Right lobe of liver (tissue), 6 donors: ENCODE results near the gene NUDT7. TPM values are rescaled to one million over a fixed set of nuclear protein-coding genes. Genes with fewer than 3 reads are reported as not detected.

Experiments
- ATAC-seq, 4 donors: fragments of 200-7000 bp; cut with Tn5 transposase; one replicate each; pipeline ENCODE4 v1.9.1; 2020; ENCODE audit warnings: mild to moderate bottlenecking in 4 of 4, moderate library complexity in 4 of 4
- DNase-seq, 3 donors: peaks; one replicate each; pipeline ENCODE4 v3.0.0-alpha.2; 2020
- H3K27ac ChIP-seq, 3 donors: fragments of 200-600 bp; one replicate each; pipeline ENCODE4 v1.8.0; 2022
- H3K27me3 ChIP-seq, 2 donors: fragments of 200-600 bp; one replicate each; pipeline ENCODE4 v1.8.0; 2022
- H3K36me3 ChIP-seq, 4 donors: fragments of 200-600 bp; sonication (generic) in 1 of 4; one replicate each; pipeline versions ENCODE4 v1.5.1 to v1.8.0; 2017 to 2022; ENCODE audit warnings: control low read depth in 1 of 4
- H3K4me1 ChIP-seq, 4 donors: fragments of 200-600 bp; sonication (generic) in 1 of 4; one replicate each; pipeline versions ENCODE4 v1.5.1 to v1.8.0; 2017 to 2022; ENCODE audit warnings: control low read depth in 1 of 4
- H3K4me3 ChIP-seq, 3 donors: fragments of 200-600 bp; one replicate each; pipeline ENCODE4 v1.8.0; 2022
- H3K9me3 ChIP-seq, 4 donors: fragments of 200-600 bp; sonication (generic) in 1 of 4; one replicate each; pipeline versions ENCODE4 v1.5.1 to v1.8.0; 2017 to 2022; ENCODE audit warnings: control low read depth in 1 of 4
- CTCF ChIP-seq, 4 donors: fragments of 200-600 bp in 3 of 4; fragments of 450-650 bp in 1 of 4; IDR thresholded peaks; one replicate each; pipeline versions ENCODE4 v1.5.1 to v1.8.0; 2016 to 2022; ENCODE audit warnings: antibody characterized with exemption in 4 of 4, mild to moderate bottlenecking in 2 of 4
- POLR2A ChIP-seq: fragments of 450-650 bp; IDR thresholded peaks from one replicate; pipeline ENCODE4 v1.6.1; 2017; ENCODE audit warnings: antibody characterized with exemption, mild to moderate bottlenecking
- WGBS: methylation state at CpG from one replicate; pipeline ENCODE4 v1.1.6; 2018; ENCODE audit warnings: low coverage, low lambda C conversion rate; ENCODE audit not compliant: insufficient coverage; ENCODE audit errors: missing lambda C conversion rate; 5-methylcytosine and 5-hydroxymethylcytosine counted together
- intact Hi-C, 2 donors: fragments of 100-400 bp; cut with DNase I; formaldehyde crosslinking; loops; one replicate each; pipeline versions ENCODE4 v1.11.2 to v1.14.1; 2022
- long read RNA-seq: library from polyadenylated mRNA; unstranded; transcript quantifications from one replicate; pipeline ENCODE4 v2.0.0, GENCODE V29; 2019
- total RNA-seq, 6 experiments: library from RNA; depleted of rRNA in 2 of 6; stranded (reverse); fragments of >200 nt in 2 of 6; fragmentation: NEBNext Ultra II Directional in 3 of 6; extraction: Animal tissue kit (Norgen Biotek cat#: 25700) in 3 of 6; gene quantifications; one replicate each; pipeline versions ENCODE4 v1.1.0 to v1.2.4, GENCODE V29; 2016 to 2023
- donor health status: DM: no; HTN: yes; CAD: no.
- donor health status: DM: no; HTN: no; CAD: no.
- donor health status: DM: no; HTN: no; CAD: no.
- donor health status: DM: no; HTN: yes; CAD: no.
- donor health status: DM: no; HTN: yes; CAD: no.

The NUDT7 gene
- 10 to 100 TPM; 24.6 to 35.0 (median 29.5) TPM for total RNA-seq
- long read RNA-seq, transcript NUDT7-202 (3 exons, 930 nt): major isoform, 5 of 15 reads
- long read RNA-seq, partial matches to known transcripts: 1 of 15 reads
- long read RNA-seq, other reads (novel, unspliced or antisense): 3 of 15 reads

GRCh38 chr16:77722309-77723107 is at the start of gene NUDT7:
TSS of gene NUDT7 (plus strand) at chr16:77722514. CDS start at chr16:77722583, 69 bp downstream.
- Histone ChIP-seq H3K9me3 (no peaks in the 10 kb centered on the region), H3K4me1 (peaks cover 0 to 18% (median 0%) of the 10 kb centered on the region in 4 donors), H3K27ac (peak within 1 kb of the TSS; percentile 96 to 100 (median 99)), H3K36me3 (peaks cover 0 to 4% (median 2%) of the 10 kb centered on the region in 4 donors), H3K4me3 (peak within 1 kb of the TSS; percentile 63 to 81 (median 69)), H3K27me3 (no peaks in the 10 kb centered on the region)
- intact Hi-C loops: no loop called here
- 2% methylated on average over 28 of the region's 55 CpGs for WGBS
- peak in 3 of 4 donors; percentile 14 to 36 (median 21) for TF ChIP-seq CTCF (IDR thresholded peaks at IDR 0.05)
- TF ChIP-seq POLR2A: peak; percentile 92
- DNase-seq (peak; percentile 100), ATAC-seq (peak; percentile 94 to 97 (median 95))

GRCh38 chr16:77674888-77675287 is 47.4 kb upstream of the NUDT7 start:
- no peaks in the 10 kb centered on the region for H3K9me3 ChIP-seq
- no peaks in the 10 kb centered on the region for H3K27me3 ChIP-seq
- no peak overlapping the region for H3K4me3 ChIP-seq
- no peak overlapping the region for H3K27ac ChIP-seq
- H3K36me3 ChIP-seq: no peaks in the 10 kb centered on the region
- no peak for ATAC-seq
- intact Hi-C loops: loop anchor here (5.0 kb wide), 1 partner anchor 297 kb away; no protein-coding TSS in a partner anchor
- TF ChIP-seq POLR2A (no peak), CTCF (IDR thresholded peaks at IDR 0.05) (no peak)
- no peak for DNase-seq
- H3K4me1 ChIP-seq: no peaks in the 10 kb centered on the region
- 16% methylated on average over 4 of the region's 4 CpGs for WGBS

GRCh38 chr16:77675464-77676324 is 46.6 kb upstream of the NUDT7 start:
- H3K9me3 ChIP-seq: no peaks in the 10 kb centered on the region
- peak in 2 of 3 donors; percentile 41 to 72 for DNase-seq
- no peaks in the 10 kb centered on the region for H3K27me3 ChIP-seq
- WGBS: 15% methylated on average over 15 of the region's 15 CpGs
- no peak for TF ChIP-seq POLR2A
- peak; percentile 81 to 97 (median 82) for TF ChIP-seq CTCF (IDR thresholded peaks at IDR 0.05)
- intact Hi-C loops: loop anchor here (5.0 kb wide), 1 partner anchor 297 kb away; no protein-coding TSS in a partner anchor
- H3K27ac ChIP-seq: no peak overlapping the region
- no peaks in the 10 kb centered on the region for H3K36me3 ChIP-seq
- no peaks in the 10 kb centered on the region for H3K4me1 ChIP-seq
- H3K4me3 ChIP-seq: no peak overlapping the region
- peak; percentile 99 to 100 (median 99) for ATAC-seq

- intact Hi-C loops: loop anchor here (5.0 kb wide), 1 partner anchor 295 kb away; no protein-coding TSS in a partner anchor
- 37% methylated on average over 4 of the region's 4 CpGs for WGBS
- no peak overlapping the region for H3K27ac ChIP-seq
Measured at GRCh38 chr16:77677129-77677528, 45.2 kb upstream of the NUDT7 start.

More at GRCh38 chr16:77677129-77677528, 45.2 kb upstream of the NUDT7 start:
- H3K4me1 ChIP-seq: no peaks in the 10 kb centered on the region
- DNase-seq: no peak
- no peaks in the 10 kb centered on the region for H3K27me3 ChIP-seq
- H3K4me3 ChIP-seq: no peak overlapping the region
- H3K9me3 ChIP-seq: no peaks in the 10 kb centered on the region
- no peaks in the 10 kb centered on the region for H3K36me3 ChIP-seq
- TF ChIP-seq POLR2A: no peak
- TF ChIP-seq CTCF (IDR thresholded peaks at IDR 0.05): no peak
- no peak for ATAC-seq
